A549 (cell line): ENCODE results near the gene INVS.

ENCODE experiments used
- CEBPB ChIP-seq, 2 experiments: fragments of >200 bp in 1 of 2; sonication (Bioruptor Twin) in 1 of 2; formaldehyde crosslinking in 1 of 2; IDR thresholded peaks; 2 replicates each; pipeline ENCODE4 v1.6.1; 2012 to 2016
- EP300 ChIP-seq, 2 experiments: fragments of >200 bp; sonication (Bioruptor Twin); formaldehyde crosslinking; IDR thresholded peaks; 2 replicates in 1 of 2; 3 replicates in 1 of 2; pipeline ENCODE4 v1.6.1; 2016 to 2017
- JUN ChIP-seq, 2 experiments: fragments of >200 bp; sonication (Bioruptor Twin); formaldehyde crosslinking; IDR thresholded peaks; 2 replicates in 1 of 2; 3 replicates in 1 of 2; pipeline ENCODE4 v1.6.1; 2016 to 2017
- NPAS2 ChIP-seq: fragments of 250-450 bp; sonication (Bioruptor Pico); IDR thresholded peaks from 2 replicates; pipeline ENCODE4 v1.8.0; 2022; ENCODE audit warnings: mild to moderate bottlenecking, moderate library complexity, borderline replicate concordance
- NR3C1 ChIP-seq: fragments of >200 bp; sonication (Bioruptor Twin); formaldehyde crosslinking; IDR thresholded peaks from 3 replicates; pipeline ENCODE4 v1.6.1; 2017
- PHF8 ChIP-seq: fragments of 200-600 bp; sonication (generic); IDR thresholded peaks from 2 replicates; pipeline ENCODE4 v1.6.1; 2016; ENCODE audit warnings: low read depth, mild to moderate bottlenecking, antibody characterized with exemption, moderate library complexity, borderline replicate concordance
- POLR2A ChIP-seq: IDR thresholded peaks from 2 replicates; pipeline ENCODE4 v1.6.1; 2012; ENCODE audit warnings: mild to moderate bottlenecking, low read length
- RAD21 ChIP-seq, 2 experiments: fragments of >200 bp in 1 of 2; sonication (Bioruptor Twin) in 1 of 2; formaldehyde crosslinking in 1 of 2; IDR thresholded peaks in 1 of 2; conservative IDR thresholded peaks in 1 of 2; 2 replicates in 1 of 2; 3 replicates in 1 of 2; pipeline ENCODE4 v1.6.1; 2012 to 2018; ENCODE audit warnings: inconsistent platforms in 1 of 2
- TF ChIP-seq, protein P1 (sequence below): fragments of >200 bp; sonication (Bioruptor Twin); formaldehyde crosslinking; IDR thresholded peaks from 3 replicates; pipeline ENCODE4 v1.5.1; 2016
- TF ChIP-seq, protein P2 (sequence below): fragments of 450-650 bp; IDR thresholded peaks from 2 replicates; pipeline ENCODE4 v1.6.1; 2014; ENCODE audit warnings: antibody characterized with exemption
- TF ChIP-seq, protein P3 (sequence below): IDR thresholded peaks from 2 replicates; pipeline ENCODE4 v1.6.1; 2012
- TF ChIP-seq, protein P4 (sequence below): fragments of 200-600 bp; sonication (generic); IDR thresholded peaks from 2 replicates; pipeline ENCODE4 v1.6.1; 2016; ENCODE audit warnings: antibody characterized with exemption, mild to moderate bottlenecking, moderate library complexity

DNA sequence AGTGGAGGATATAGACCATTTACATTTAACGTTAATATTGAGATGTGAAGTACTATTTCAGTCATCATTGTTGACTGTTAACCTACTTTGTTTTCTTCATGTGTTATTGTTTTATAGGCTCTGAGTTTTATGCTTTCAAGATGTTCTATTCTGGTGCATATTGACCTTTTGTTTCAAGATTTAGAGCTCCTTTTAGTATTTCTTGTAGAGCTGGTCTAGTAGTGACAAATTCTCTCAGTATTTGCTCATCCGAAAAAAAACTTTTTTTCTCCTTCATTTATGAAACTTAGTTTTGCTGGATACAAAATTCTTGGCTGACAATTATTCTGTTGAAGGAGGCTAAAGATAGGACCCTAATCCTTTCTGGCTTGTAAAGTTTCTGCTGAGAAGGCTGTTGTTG lies 91.3 kb downstream of the INVS start:
- TF ChIP-seq, protein P1, sequence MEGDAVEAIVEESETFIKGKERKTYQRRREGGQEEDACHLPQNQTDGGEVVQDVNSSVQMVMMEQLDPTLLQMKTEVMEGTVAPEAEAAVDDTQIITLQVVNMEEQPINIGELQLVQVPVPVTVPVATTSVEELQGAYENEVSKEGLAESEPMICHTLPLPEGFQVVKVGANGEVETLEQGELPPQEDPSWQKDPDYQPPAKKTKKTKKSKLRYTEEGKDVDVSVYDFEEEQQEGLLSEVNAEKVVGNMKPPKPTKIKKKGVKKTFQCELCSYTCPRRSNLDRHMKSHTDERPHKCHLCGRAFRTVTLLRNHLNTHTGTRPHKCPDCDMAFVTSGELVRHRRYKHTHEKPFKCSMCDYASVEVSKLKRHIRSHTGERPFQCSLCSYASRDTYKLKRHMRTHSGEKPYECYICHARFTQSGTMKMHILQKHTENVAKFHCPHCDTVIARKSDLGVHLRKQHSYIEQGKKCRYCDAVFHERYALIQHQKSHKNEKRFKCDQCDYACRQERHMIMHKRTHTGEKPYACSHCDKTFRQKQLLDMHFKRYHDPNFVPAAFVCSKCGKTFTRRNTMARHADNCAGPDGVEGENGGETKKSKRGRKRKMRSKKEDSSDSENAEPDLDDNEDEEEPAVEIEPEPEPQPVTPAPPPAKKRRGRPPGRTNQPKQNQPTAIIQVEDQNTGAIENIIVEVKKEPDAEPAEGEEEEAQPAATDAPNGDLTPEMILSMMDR = no peak
- TF ChIP-seq, protein P2, sequence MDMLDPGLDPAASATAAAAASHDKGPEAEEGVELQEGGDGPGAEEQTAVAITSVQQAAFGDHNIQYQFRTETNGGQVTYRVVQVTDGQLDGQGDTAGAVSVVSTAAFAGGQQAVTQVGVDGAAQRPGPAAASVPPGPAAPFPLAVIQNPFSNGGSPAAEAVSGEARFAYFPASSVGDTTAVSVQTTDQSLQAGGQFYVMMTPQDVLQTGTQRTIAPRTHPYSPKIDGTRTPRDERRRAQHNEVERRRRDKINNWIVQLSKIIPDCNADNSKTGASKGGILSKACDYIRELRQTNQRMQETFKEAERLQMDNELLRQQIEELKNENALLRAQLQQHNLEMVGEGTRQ = no peak
- no peak for TF ChIP-seq POLR2A
- no peak for TF ChIP-seq RAD21 (conservative IDR thresholded peaks at IDR 0.05 in 1 of 2, IDR thresholded peaks at IDR 0.05 in 1 of 2)
- no peak for TF ChIP-seq JUN (IDR thresholded peaks at IDR 0.05)
- TF ChIP-seq EP300 (IDR thresholded peaks at IDR 0.05) = no peak
- TF ChIP-seq PHF8 = no peak
- TF ChIP-seq, protein P3, sequence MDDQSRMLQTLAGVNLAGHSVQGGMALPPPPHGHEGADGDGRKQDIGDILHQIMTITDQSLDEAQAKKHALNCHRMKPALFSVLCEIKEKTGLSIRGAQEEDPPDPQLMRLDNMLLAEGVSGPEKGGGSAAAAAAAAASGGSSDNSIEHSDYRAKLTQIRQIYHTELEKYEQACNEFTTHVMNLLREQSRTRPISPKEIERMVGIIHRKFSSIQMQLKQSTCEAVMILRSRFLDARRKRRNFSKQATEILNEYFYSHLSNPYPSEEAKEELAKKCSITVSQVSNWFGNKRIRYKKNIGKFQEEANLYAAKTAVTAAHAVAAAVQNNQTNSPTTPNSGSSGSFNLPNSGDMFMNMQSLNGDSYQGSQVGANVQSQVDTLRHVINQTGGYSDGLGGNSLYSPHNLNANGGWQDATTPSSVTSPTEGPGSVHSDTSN = no peak
- no peak for TF ChIP-seq NR3C1
- TF ChIP-seq, protein P4, sequence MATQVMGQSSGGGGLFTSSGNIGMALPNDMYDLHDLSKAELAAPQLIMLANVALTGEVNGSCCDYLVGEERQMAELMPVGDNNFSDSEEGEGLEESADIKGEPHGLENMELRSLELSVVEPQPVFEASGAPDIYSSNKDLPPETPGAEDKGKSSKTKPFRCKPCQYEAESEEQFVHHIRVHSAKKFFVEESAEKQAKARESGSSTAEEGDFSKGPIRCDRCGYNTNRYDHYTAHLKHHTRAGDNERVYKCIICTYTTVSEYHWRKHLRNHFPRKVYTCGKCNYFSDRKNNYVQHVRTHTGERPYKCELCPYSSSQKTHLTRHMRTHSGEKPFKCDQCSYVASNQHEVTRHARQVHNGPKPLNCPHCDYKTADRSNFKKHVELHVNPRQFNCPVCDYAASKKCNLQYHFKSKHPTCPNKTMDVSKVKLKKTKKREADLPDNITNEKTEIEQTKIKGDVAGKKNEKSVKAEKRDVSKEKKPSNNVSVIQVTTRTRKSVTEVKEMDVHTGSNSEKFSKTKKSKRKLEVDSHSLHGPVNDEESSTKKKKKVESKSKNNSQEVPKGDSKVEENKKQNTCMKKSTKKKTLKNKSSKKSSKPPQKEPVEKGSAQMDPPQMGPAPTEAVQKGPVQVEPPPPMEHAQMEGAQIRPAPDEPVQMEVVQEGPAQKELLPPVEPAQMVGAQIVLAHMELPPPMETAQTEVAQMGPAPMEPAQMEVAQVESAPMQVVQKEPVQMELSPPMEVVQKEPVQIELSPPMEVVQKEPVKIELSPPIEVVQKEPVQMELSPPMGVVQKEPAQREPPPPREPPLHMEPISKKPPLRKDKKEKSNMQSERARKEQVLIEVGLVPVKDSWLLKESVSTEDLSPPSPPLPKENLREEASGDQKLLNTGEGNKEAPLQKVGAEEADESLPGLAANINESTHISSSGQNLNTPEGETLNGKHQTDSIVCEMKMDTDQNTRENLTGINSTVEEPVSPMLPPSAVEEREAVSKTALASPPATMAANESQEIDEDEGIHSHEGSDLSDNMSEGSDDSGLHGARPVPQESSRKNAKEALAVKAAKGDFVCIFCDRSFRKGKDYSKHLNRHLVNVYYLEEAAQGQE = no peak
- TF ChIP-seq NPAS2 (CRISPR knock-in tag) = no peak
- TF ChIP-seq CEBPB (IDR thresholded peaks at IDR 0.05) = no peak
